Ovary (tissue), 3 donors: ENCODE measurements around the gene FAM117A.

Source experiments
- EP300 ChIP-seq: sonication (generic); formaldehyde crosslinking; IDR thresholded peaks from one replicate; pipeline ENCODE4 v1.6.1; 2017; ENCODE audit warnings: antibody characterized with exemption
- POLR2A ChIP-seq: fragments of 450-650 bp; IDR thresholded peaks from one replicate; pipeline ENCODE4 v1.6.1; 2017; ENCODE audit warnings: antibody characterized with exemption, mild to moderate bottlenecking, moderate library complexity
- TF ChIP-seq, protein P1 (sequence below), 3 donors: fragments of 450-650 bp in 2 of 3; fragments of 200-600 bp in 1 of 3; IDR thresholded peaks; one replicate each; pipeline versions ENCODE4 v1.5.1 to v1.8.0; 2016 to 2022; ENCODE audit warnings: antibody characterized with exemption in 3 of 3, mild to moderate bottlenecking in 1 of 3
- donor health status: DM: no; HTN: no; CAD: no.

DNA sequence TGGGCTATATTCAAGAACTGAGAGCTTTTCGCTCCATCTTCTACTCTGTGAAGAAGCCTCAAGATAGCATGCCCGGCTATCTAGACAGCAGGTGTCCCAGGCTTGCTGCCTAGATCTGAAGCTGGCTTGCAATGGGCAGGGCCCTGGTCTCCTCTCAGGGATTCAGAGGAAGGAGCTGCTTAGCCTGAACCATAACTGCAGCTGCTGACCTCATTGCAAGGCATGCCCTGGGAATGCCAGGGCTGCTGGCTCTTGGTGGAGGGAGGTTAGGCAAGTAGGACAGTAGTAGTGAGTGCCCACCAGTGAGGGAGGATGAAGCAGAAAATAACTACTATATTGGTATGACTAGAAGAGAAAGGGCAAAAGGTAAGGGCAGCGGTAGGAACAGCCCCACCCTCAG is 34.9 kb downstream of the FAM117A start:
- TF ChIP-seq, protein P1, sequence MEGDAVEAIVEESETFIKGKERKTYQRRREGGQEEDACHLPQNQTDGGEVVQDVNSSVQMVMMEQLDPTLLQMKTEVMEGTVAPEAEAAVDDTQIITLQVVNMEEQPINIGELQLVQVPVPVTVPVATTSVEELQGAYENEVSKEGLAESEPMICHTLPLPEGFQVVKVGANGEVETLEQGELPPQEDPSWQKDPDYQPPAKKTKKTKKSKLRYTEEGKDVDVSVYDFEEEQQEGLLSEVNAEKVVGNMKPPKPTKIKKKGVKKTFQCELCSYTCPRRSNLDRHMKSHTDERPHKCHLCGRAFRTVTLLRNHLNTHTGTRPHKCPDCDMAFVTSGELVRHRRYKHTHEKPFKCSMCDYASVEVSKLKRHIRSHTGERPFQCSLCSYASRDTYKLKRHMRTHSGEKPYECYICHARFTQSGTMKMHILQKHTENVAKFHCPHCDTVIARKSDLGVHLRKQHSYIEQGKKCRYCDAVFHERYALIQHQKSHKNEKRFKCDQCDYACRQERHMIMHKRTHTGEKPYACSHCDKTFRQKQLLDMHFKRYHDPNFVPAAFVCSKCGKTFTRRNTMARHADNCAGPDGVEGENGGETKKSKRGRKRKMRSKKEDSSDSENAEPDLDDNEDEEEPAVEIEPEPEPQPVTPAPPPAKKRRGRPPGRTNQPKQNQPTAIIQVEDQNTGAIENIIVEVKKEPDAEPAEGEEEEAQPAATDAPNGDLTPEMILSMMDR (IDR thresholded peaks at IDR 0.05) = no peak
- TF ChIP-seq POLR2A (no peak), EP300 (no peak)
